HepG2 (cell line): ENCODE results near the gene SOX11. TPM values are rescaled to one million over a fixed set of nuclear protein-coding genes. Genes with fewer than 3 reads are reported as not detected.

Experiments
- ATAC-seq: fragments of 200-7000 bp; cut with Tn5 transposase; 3 replicates; pipeline ENCODE4 v1.9.1; 2020; ENCODE audit warnings: mild to moderate bottlenecking, moderate library complexity
- BruUV-seq: library from RNA; stranded (reverse); fragments of 400-500 nt; replicated peaks from 2 replicates; lab custom pipeline; 2021; lab: Mats Ljungman, UMichigan
- CTCF ChIA-PET: fragments of 300-600 bp; formaldehyde crosslinking; extraction: SDS; loops from one replicate; lab custom pipeline; 2021; ENCODE audit warnings: low total read pairs, inconsistent platforms, low intra/inter-chr PET ratio; lab: Yijun Ruan, JAX
- POLR2A ChIA-PET: fragments of 350-600 bp; sonication (Branson Sonifier 250); formaldehyde crosslinking; loops from one replicate; lab custom pipeline; 2020; ENCODE audit warnings: antibody characterized with exemption, inconsistent platforms; lab: Yijun Ruan, JAX
- DNase-seq: peaks from one replicate; pipeline ENCODE4 v3.0.0-alpha.2; 2015; ENCODE audit warnings: low spot score
- FAIRE-seq: peaks from 3 replicates; lab custom pipeline; 2011; peaks lifted over from hg19 to GRCh38; lab: Jason Lieb, UNC
- H2AFZ ChIP-seq: one replicate; pipeline ENCODE4 v1.6.1; 2011; ENCODE audit warnings: low read length, inconsistent platforms
- H3K27ac ChIP-seq: fragments of 300-600 bp; 3 replicates; pipeline ENCODE4 v1.8.0; 2011; ENCODE audit warnings: mixed run types, mild to moderate bottlenecking, mixed read lengths, low read length, inconsistent platforms; ENCODE audit not compliant: insufficient read depth; ENCODE audit errors: extremely low read length
- H3K27me3 ChIP-seq, 2 experiments: fragments of 200-600 bp in 1 of 2; 2 replicates in 1 of 2; 3 replicates in 1 of 2; pipeline versions ENCODE4 v1.6.0 to v1.8.0; 2011; ENCODE audit warnings: low read length in 2 of 2, mild to moderate bottlenecking in 2 of 2, moderate library complexity in 2 of 2, inconsistent platforms in 1 of 2; ENCODE audit not compliant: insufficient read depth in 2 of 2, control insufficient read depth in 1 of 2
- H3K36me3 ChIP-seq, 2 experiments: fragments of 200-600 bp in 1 of 2; replicated peaks in 1 of 2; 2 replicates in 1 of 2; 3 replicates in 1 of 2; pipeline versions ENCODE4 v1.5.1 to v1.8.0; 2011; ENCODE audit warnings: low read length in 2 of 2, inconsistent platforms in 1 of 2; ENCODE audit not compliant: insufficient read depth in 2 of 2, control insufficient read depth in 1 of 2
- H3K4me1 ChIP-seq: 2 replicates; pipeline ENCODE4 v1.5.1; 2012; ENCODE audit warnings: low read length, inconsistent platforms; ENCODE audit not compliant: insufficient read depth
- H3K4me2 ChIP-seq: 2 replicates; pipeline ENCODE4 v1.6.0; 2011; ENCODE audit warnings: low read depth, low read length, inconsistent platforms
- H3K4me3 ChIP-seq, 3 experiments: fragments of 200-600 bp in 1 of 3; sonication (generic), shearing (Covaris generic) in 1 of 3; replicated peaks in 1 of 3; 2 replicates each; pipeline ENCODE4 v1.5.1; 2011 to 2016; ENCODE audit warnings: low read length in 3 of 3, inconsistent platforms in 2 of 3, low read depth in 2 of 3, mild to moderate bottlenecking in 2 of 3, control low read depth in 1 of 3, mixed read lengths in 1 of 3; ENCODE audit not compliant: insufficient read depth in 1 of 3
- H3K79me2 ChIP-seq: one replicate; pipeline ENCODE4 v1.6.1; 2011; ENCODE audit warnings: low read length, inconsistent platforms; ENCODE audit not compliant: insufficient read depth
- H3K9ac ChIP-seq: 2 replicates; pipeline ENCODE4 v1.6.0; 2011; ENCODE audit warnings: mild to moderate bottlenecking, low read depth, low read length, inconsistent platforms; ENCODE audit not compliant: insufficient read depth
- H3K9me3 ChIP-seq: 2 replicates; pipeline ENCODE4 v1.5.1; 2012; ENCODE audit warnings: mild to moderate bottlenecking, low read length
- H4K20me1 ChIP-seq: 2 replicates; pipeline ENCODE4 v1.6.0; 2011; ENCODE audit warnings: inconsistent platforms, mild to moderate bottlenecking, low read length, moderate library complexity; ENCODE audit not compliant: insufficient read depth
- DZIP1 ChIP-seq: sonication (generic); formaldehyde crosslinking; IDR thresholded peaks from 2 replicates; pipeline ENCODE4 v1.5.0; 2020; ENCODE audit warnings: mild to moderate bottlenecking, missing genetic modification reagents
- E2F2 ChIP-seq: sonication (generic); formaldehyde crosslinking; IDR thresholded peaks from 2 replicates; pipeline ENCODE4 v1.4.0; 2020; ENCODE audit warnings: missing genetic modification reagents, borderline replicate concordance
- HDAC2 ChIP-seq: sonication (generic); formaldehyde crosslinking; IDR thresholded peaks from 2 replicates; pipeline ENCODE4 v1.4.0; 2020; ENCODE audit warnings: missing genetic modification reagents
- IKZF4 ChIP-seq: sonication (generic); formaldehyde crosslinking; IDR thresholded peaks from 2 replicates; pipeline ENCODE4 v1.5.1; 2020; ENCODE audit warnings: borderline replicate concordance, mild to moderate bottlenecking, low read depth, missing genetic modification reagents; ENCODE audit errors: not compliant biosample characterization
- MEF2D ChIP-seq: sonication (generic); formaldehyde crosslinking; IDR thresholded peaks from 2 replicates; pipeline ENCODE4 v1.5.1; 2020; ENCODE audit warnings: mild to moderate bottlenecking, missing genetic modification reagents
- NCOA1 ChIP-seq: sonication (generic); formaldehyde crosslinking; IDR thresholded peaks from 2 replicates; pipeline ENCODE4 v1.9.0; 2021; ENCODE audit warnings: missing genetic modification reagents
- PAWR ChIP-seq: sonication (generic); formaldehyde crosslinking; IDR thresholded peaks from 2 replicates; pipeline ENCODE4 v1.4.0; 2020; ENCODE audit warnings: missing genetic modification reagents, mild to moderate bottlenecking, borderline replicate concordance
- PHF5A ChIP-seq: IDR thresholded peaks from one replicate; pipeline ENCODE4 v1.6.1; 2018; ENCODE audit warnings: low read depth, missing genetic modification reagents; ENCODE audit not compliant: unreplicated experiment
- RELA ChIP-seq: sonication (generic); formaldehyde crosslinking; IDR thresholded peaks from 2 replicates; pipeline ENCODE4 v1.4.0; 2020; ENCODE audit warnings: missing genetic modification reagents
- TCF12 ChIP-seq, 2 experiments: fragments of 450-650 bp in 1 of 2; sonication (generic) in 1 of 2; formaldehyde crosslinking in 1 of 2; IDR thresholded peaks; 2 replicates each; pipeline versions ENCODE4 v1.6.1 to v1.8.0; 2017 to 2022; ENCODE audit warnings: antibody characterized with exemption in 1 of 2, mild to moderate bottlenecking in 1 of 2, missing genetic modification reagents in 1 of 2, moderate library complexity in 1 of 2
- TCF7L2 ChIP-seq: IDR thresholded peaks from 2 replicates; pipeline ENCODE4 v1.6.1; 2011; ENCODE audit warnings: mild to moderate bottlenecking, low read depth, low read length, moderate library complexity
- ZBTB3 ChIP-seq: sonication (generic); formaldehyde crosslinking; IDR thresholded peaks from 2 replicates; pipeline ENCODE4 v1.4.0; 2020; ENCODE audit warnings: low read depth, mild to moderate bottlenecking, moderate library complexity, missing genetic modification reagents, borderline replicate concordance
- ZBTB7A ChIP-seq: sonication (generic); formaldehyde crosslinking; IDR thresholded peaks from 2 replicates; pipeline ENCODE4 v1.8.0; 2022; ENCODE audit warnings: mild to moderate bottlenecking, missing genetic modification reagents
- ZNF207 ChIP-seq: fragments of 450-650 bp; IDR thresholded peaks from 2 replicates; pipeline ENCODE4 v1.6.1; 2016; ENCODE audit warnings: antibody characterized with exemption, borderline replicate concordance
- ZNF660 ChIP-seq: sonication (generic); formaldehyde crosslinking; IDR thresholded peaks from 2 replicates; pipeline ENCODE4 v1.5.1; 2020; ENCODE audit warnings: mild to moderate bottlenecking, low read depth, missing genetic modification reagents, borderline replicate concordance
- ZNF766 ChIP-seq: sonication (generic); formaldehyde crosslinking; IDR thresholded peaks from 2 replicates; pipeline ENCODE4 v1.5.0; 2020; ENCODE audit warnings: missing genetic modification reagents, borderline replicate concordance
- WGBS: methylation state at CpG from one replicate; pipeline ENCODE4 v1.1.6; 2017; ENCODE audit warnings: low lambda C conversion rate; 5-methylcytosine and 5-hydroxymethylcytosine counted together
- in situ Hi-C: cut with HindIII; loops from 2 replicates; pipeline ENCODE4 v1.10.0; 2017; ENCODE audit warnings: low pct_unique_long_range_greater_than_20kb; ENCODE audit not compliant: extremely low pct_ligation_motif_present
- intact Hi-C: fragments of 100-400 bp; cut with micrococcal nuclease; formaldehyde crosslinking; loops from one replicate; pipeline ENCODE4 v1.10.0; 2022; ENCODE audit not compliant: unreplicated experiment
- polyA plus RNA-seq, 8 experiments: library from polyadenylated mRNA; depleted of rRNA in 3 of 8; stranded (reverse) in 7 of 8; unstranded in 1 of 8; fragments of >200 nt; fragmentation: Illumina TruSeq in 4 of 8; extraction: Trizol in 4 of 8; gene quantifications; 2 replicates each; pipeline versions ENCODE4 v1.2.1 to v1.2.3, GENCODE V29; 2011 to 2016; ENCODE audit warnings: low read depth in 4 of 8, missing spikeins in 1 of 8, mixed read lengths in 1 of 8; ENCODE audit not compliant: insufficient read depth in 1 of 8
- total RNA-seq, 5 experiments: library from RNA; depleted of rRNA; stranded (reverse); fragments of >200 nt; fragmentation: Illumina TruSeq; extraction: Trizol; gene quantifications; 2 replicates each; pipeline ENCODE4 v1.2.3, GENCODE V29; 2016; ENCODE audit warnings: low read depth in 1 of 5

SOX11 gene
- total and polyA plus RNA-seq, 2 of the 13 experiments (the other 11 are each of a cell fraction or from before 2014, with no cell fraction given): not detected

- in situ Hi-C loops: no loop called here
- no peaks in the 10 kb centered on the region for H3K79me2 ChIP-seq
- DNase-seq: no peak
- intact Hi-C loops: no loop called here
- H4K20me1 ChIP-seq: no peaks in the 10 kb centered on the region
- H3K4me2 ChIP-seq: no peak overlapping the region
- no peak for ATAC-seq
- POLR2A ChIA-PET: no interaction called here
- H3K27me3 ChIP-seq: no peaks in the 10 kb centered on the region
- no peak overlapping the region for H3K4me3 ChIP-seq
- H3K36me3 ChIP-seq: no peaks in the 10 kb centered on the region
- H3K9me3 ChIP-seq: peaks cover 22% of the 10 kb centered on the region; the same call in 1 of the 2 replicates
- H3K27ac ChIP-seq: no peak overlapping the region
- no peak overlapping the region for H3K9ac ChIP-seq
- no peak overlapping the region for H2AFZ ChIP-seq
- TF ChIP-seq E2F2 (CRISPR knock-in tag) (no peak), NCOA1 (CRISPR knock-in tag) (no peak), PHF5A (CRISPR knock-in tag) (no peak), IKZF4 (no peak)
- TF ChIP-seq, all 625 proteins: peak for 0
- 8% methylated on average over 7 of the region's 7 CpGs for WGBS
- FAIRE-seq: no peak
- H3K4me1 ChIP-seq: no peaks in the 10 kb centered on the region
- CTCF ChIA-PET: no interaction called here
- BruUV-seq: no TSS peak
These were observed 28.2 kb downstream of the SOX11 start for GRCh38 chr2:5720426-5720825.

GRCh38 chr2:5722236-5722635, 30.1 kb downstream of the SOX11 start:
- peaks cover 22% of the 10 kb centered on the region; the same call in 1 of the 2 replicates for H3K9me3 ChIP-seq
- no peaks in the 10 kb centered on the region for H4K20me1 ChIP-seq
- no peaks in the 10 kb centered on the region for H3K4me1 ChIP-seq
- CTCF ChIA-PET: no interaction called here
- H3K4me2 ChIP-seq: no peak overlapping the region
- no peak overlapping the region for H3K27ac ChIP-seq
- BruUV-seq: no TSS peak
- WGBS: 2% methylated on average over 5 of the region's 5 CpGs
- no peak overlapping the region for H3K4me3 ChIP-seq
- in situ Hi-C loops: no loop called here
- intact Hi-C loops: no loop called here
- no peaks in the 10 kb centered on the region for H3K36me3 ChIP-seq
- no peak overlapping the region for H2AFZ ChIP-seq
- ATAC-seq (no peak), FAIRE-seq (no peak), DNase-seq (no peak)
- no peaks in the 10 kb centered on the region for H3K79me2 ChIP-seq
- no peaks in the 10 kb centered on the region for H3K27me3 ChIP-seq
- POLR2A ChIA-PET: no interaction called here
- H3K9ac ChIP-seq: no peak overlapping the region
- TF ChIP-seq RELA (CRISPR knock-in tag) (no peak), ZNF660 (CRISPR knock-in tag) (no peak), TCF12 (IDR thresholded peaks at IDR 0.05) (no peak), TCF12 (CRISPR knock-in tag; IDR thresholded peaks at IDR 0.05) (no peak), ZNF766 (no peak), HDAC2 (no peak), ZNF207 (no peak), ZBTB3 (CRISPR knock-in tag) (no peak), MEF2D (CRISPR knock-in tag) (no peak), TCF7L2 (no peak), DZIP1 (CRISPR knock-in tag) (no peak), ZBTB7A (CRISPR knock-in tag) (no peak), PAWR (CRISPR knock-in tag) (no peak)
